Activated T-helper 1 cell treated with anti-CD3 and anti-CD28 coated beads, Interleukin-2, amount 50 U/mL, for 16 hours (primary cell): ENCODE measurements around the gene ZNF335.

Experiments used
- DNase-seq, 2 donors: peaks; one replicate each; pipeline ENCODE4 v3.0.0-alpha.2; 2020; ENCODE audit warnings: low read depth in 1 of 2, low spot score in 1 of 2

ZNF335 gene

GRCh38 chr20:45953672-45954071 is 18.3 kb downstream of the ZNF335 start:
- no peak for DNase-seq

GRCh38 chr20:45952861-45953260 is 19.1 kb downstream of the ZNF335 start:
- no peak for DNase-seq

GRCh38 chr20:45951925-45952834 is 19.8 kb downstream of the ZNF335 start:
- no peak for DNase-seq

GRCh38 chr20:45950330-45950646 is 21.7 kb downstream of the ZNF335 start:
- DNase-seq: no peak

GRCh38 chr20:45949542-45950329 is 22.3 kb downstream of the ZNF335 start:
- no peak for DNase-seq

GRCh38 chr20:45948742-45949541 is 23.1 kb downstream of the ZNF335 start:
- no peak for DNase-seq

GRCh38 chr20:45948261-45948733 is 23.7 kb downstream of the ZNF335 start:
- no peak for DNase-seq

GRCh38 chr20:45947110-45947866 is 24.7 kb downstream of the ZNF335 start:
- no peak for DNase-seq

- DNase-seq: no peak
Observed at GRCh38 chr20:45946149-45946970, 25.6 kb downstream of the ZNF335 start.

GRCh38 chr20:45945678-45946148 is 26.3 kb downstream of the ZNF335 start:
- no peak for DNase-seq

GRCh38 chr20:45944965-45945677 is 26.9 kb downstream of the ZNF335 start:
- no peak for DNase-seq

- no peak for DNase-seq
Observed at GRCh38 chr20:45944151-45944964, 27.6 kb downstream of the ZNF335 start.

- DNase-seq: no peak
Observed at GRCh38 chr20:45943613-45944012, 28.4 kb downstream of the ZNF335 start.

GRCh38 chr20:45940469-45940868 is 31.5 kb downstream of the ZNF335 start:
- DNase-seq: no peak

- no peak for DNase-seq
Observed at GRCh38 chr20:45940053-45940452, 31.9 kb downstream of the ZNF335 start.

GRCh38 chr20:45938727-45939438 is 33.1 kb downstream of the ZNF335 start:
- DNase-seq: no peak

GRCh38 chr20:45937765-45938164 is 34.2 kb downstream of the ZNF335 start:
- DNase-seq: no peak
